ENCODE data around the gene ANKK1.

The ANKK1 gene

GRCh38 chr11:113363406-113363805 is 24.2 kb upstream of the ANKK1 start:
- no peaks in the 10 kb centered on the region for H3K9me3 ChIP-seq
- no peak overlapping the region for H3K27ac ChIP-seq
- H3K4me3 ChIP-seq: no peak overlapping the region
- intact Hi-C loops (cut with DNase I; ENCODE audit: low total_unique reads): no loop called here
- DNase-seq: no peak
- peaks cover 62 to 100% (median 69%) of the 10 kb centered on the region in 3 donors for H3K36me3 ChIP-seq
- no peaks in the 10 kb centered on the region for H3K27me3 ChIP-seq
- H3K4me1 ChIP-seq: no peaks in the 10 kb centered on the region
- no peak for TF ChIP-seq CTCF (IDR thresholded peaks at IDR 0.05)

- intact Hi-C loops (cut with DNase I; ENCODE audit: low total_unique reads): no loop called here
- Histone ChIP-seq H3K36me3 (peaks cover 62 to 100% (median 68%) of the 10 kb centered on the region in 3 donors), H3K4me1 (no peaks in the 10 kb centered on the region), H3K4me3 (no peak overlapping the region), H3K9me3 (no peaks in the 10 kb centered on the region), H3K27ac (no peak overlapping the region), H3K27me3 (no peaks in the 10 kb centered on the region)
- TF ChIP-seq CTCF (IDR thresholded peaks at IDR 0.05): no peak
- no peak for DNase-seq
Measured at GRCh38 chr11:113363996-113364641, 23.5 kb upstream of the ANKK1 start.

GRCh38 chr11:113365895-113366294 is 21.7 kb upstream of the ANKK1 start:
- H3K27ac ChIP-seq: no peak overlapping the region
- no peak for DNase-seq
- intact Hi-C loops (cut with DNase I; ENCODE audit: low total_unique reads): no loop called here
- no peaks in the 10 kb centered on the region for H3K27me3 ChIP-seq
- no peaks in the 10 kb centered on the region for H3K9me3 ChIP-seq
- peaks cover 50 to 100% (median 52%) of the 10 kb centered on the region in 3 donors for H3K36me3 ChIP-seq
- TF ChIP-seq CTCF (IDR thresholded peaks at IDR 0.05): no peak
- no peaks in the 10 kb centered on the region for H3K4me1 ChIP-seq
- no peak overlapping the region for H3K4me3 ChIP-seq

- no peak for DNase-seq
- Histone ChIP-seq H3K27ac (no peak overlapping the region), H3K36me3 (peaks cover 19 to 86% (median 29%) of the 10 kb centered on the region in 3 donors), H3K9me3 (no peaks in the 10 kb centered on the region), H3K4me3 (no peak overlapping the region), H3K4me1 (no peaks in the 10 kb centered on the region), H3K27me3 (no peaks in the 10 kb centered on the region)
- intact Hi-C loops (cut with DNase I; ENCODE audit: low total_unique reads): no loop called here
- no peak for TF ChIP-seq CTCF (IDR thresholded peaks at IDR 0.05)
Measured at GRCh38 chr11:113369411-113369810, 18.2 kb upstream of the ANKK1 start.

GRCh38 chr11:113370634-113371033 is 16.9 kb upstream of the ANKK1 start:
- no peak for DNase-seq
- no peak for TF ChIP-seq CTCF (IDR thresholded peaks at IDR 0.05)
- no peak overlapping the region for H3K27ac ChIP-seq
- H3K4me3 ChIP-seq: no peak overlapping the region
- no peaks in the 10 kb centered on the region for H3K4me1 ChIP-seq
- intact Hi-C loops (cut with DNase I; ENCODE audit: low total_unique reads): no loop called here
- peaks cover 13 to 74% (median 18%) of the 10 kb centered on the region in 3 donors for H3K36me3 ChIP-seq
- H3K27me3 ChIP-seq: no peaks in the 10 kb centered on the region
- no peaks in the 10 kb centered on the region for H3K9me3 ChIP-seq

GRCh38 chr11:113372309-113372708 is 15.3 kb upstream of the ANKK1 start:
- Histone ChIP-seq H3K36me3 (peaks cover 11 to 57% (median 13%) of the 10 kb centered on the region in 3 donors), H3K27ac (no peak overlapping the region), H3K27me3 (no peaks in the 10 kb centered on the region), H3K4me1 (no peaks in the 10 kb centered on the region), H3K4me3 (no peak overlapping the region), H3K9me3 (no peaks in the 10 kb centered on the region)
- no peak for TF ChIP-seq CTCF (IDR thresholded peaks at IDR 0.05)
- DNase-seq: no peak
- intact Hi-C loops (cut with DNase I; ENCODE audit: low total_unique reads): no loop called here
